DOHH2 (cell line): ENCODE results near the gene TBC1D16.

Experiments
- H3F3A ChIP-seq: fragments of 200-600 bp; sonication (generic), shearing (Covaris generic); 2 replicates; pipeline ENCODE4 v1.6.0; 2016; ENCODE audit warnings: antibody characterized with exemption, mild to moderate bottlenecking; ENCODE audit not compliant: control insufficient read depth, insufficient read depth
- H3K27ac ChIP-seq: fragments of 200-600 bp; sonication (generic); 2 replicates; pipeline ENCODE4 v1.5.1; 2014; ENCODE audit warnings: low read depth, mild to moderate bottlenecking, low read length, moderate library complexity
- H3K27me3 ChIP-seq: fragments of 200-600 bp; sonication (generic); 2 replicates; pipeline ENCODE4 v1.6.1; 2014; ENCODE audit warnings: mild to moderate bottlenecking, low read length, mixed read lengths; ENCODE audit not compliant: control insufficient read depth
- H3K36me3 ChIP-seq: fragments of 200-600 bp; sonication (generic); 2 replicates; pipeline ENCODE4 v1.6.1; 2014; ENCODE audit warnings: mild to moderate bottlenecking, low read length, moderate library complexity, mixed read lengths; ENCODE audit not compliant: control insufficient read depth
- H3K4me1 ChIP-seq: fragments of 200-600 bp; sonication (generic); 2 replicates; pipeline ENCODE4 v1.6.1; 2014; ENCODE audit warnings: mild to moderate bottlenecking, low read length, mixed read lengths; ENCODE audit not compliant: control insufficient read depth
- H3K4me2 ChIP-seq: fragments of 200-600 bp; sonication (generic); 2 replicates; pipeline ENCODE4 v1.6.0; 2014; ENCODE audit warnings: mild to moderate bottlenecking, low read length, moderate library complexity
- H3K4me3 ChIP-seq: fragments of 200-600 bp; sonication (generic); 2 replicates; pipeline ENCODE4 v1.5.1; 2014; ENCODE audit warnings: mild to moderate bottlenecking, low read length, mixed read lengths
- H3K79me2 ChIP-seq: fragments of 200-600 bp; sonication (generic); 2 replicates; pipeline ENCODE4 v1.6.1; 2014; ENCODE audit warnings: mild to moderate bottlenecking, low read length, mixed read lengths; ENCODE audit not compliant: control insufficient read depth
- H3K9me2 ChIP-seq: fragments of 200-600 bp; sonication (generic); replicated peaks from 2 replicates; pipeline ENCODE4 v1.6.1; 2014; ENCODE audit warnings: mild to moderate bottlenecking, low read length, mixed read lengths; ENCODE audit not compliant: control insufficient read depth
- H3K9me3 ChIP-seq: fragments of 200-600 bp; sonication (generic); 2 replicates; pipeline ENCODE4 v1.6.1; 2014; ENCODE audit warnings: antibody characterized with exemption, low read length, mixed read lengths; ENCODE audit not compliant: control insufficient read depth, insufficient read depth
- H4K20me1 ChIP-seq: fragments of 200-600 bp; sonication (generic); 2 replicates; pipeline ENCODE4 v1.6.0; 2014; ENCODE audit warnings: low read depth, mild to moderate bottlenecking, antibody characterized with exemption, low read length, moderate library complexity; ENCODE audit not compliant: control insufficient read depth, insufficient read depth
- EZH2phosphoT487 ChIP-seq: fragments of 200-600 bp; sonication (generic); IDR thresholded peaks from 2 replicates; pipeline ENCODE4 v1.6.1; 2017; ENCODE audit warnings: borderline replicate concordance, mild to moderate bottlenecking, antibody characterized with exemption, low read length, moderate library complexity, mixed read lengths
- TF ChIP-seq, protein P1 (sequence below): fragments of 200-600 bp; sonication (generic); IDR thresholded peaks from one replicate; pipeline ENCODE4 v1.5.1; 2014; ENCODE audit warnings: antibody characterized with exemption, mild to moderate bottlenecking, low read depth, low read length; ENCODE audit not compliant: poor library complexity, severe bottlenecking

Gene TBC1D16

DNA sequence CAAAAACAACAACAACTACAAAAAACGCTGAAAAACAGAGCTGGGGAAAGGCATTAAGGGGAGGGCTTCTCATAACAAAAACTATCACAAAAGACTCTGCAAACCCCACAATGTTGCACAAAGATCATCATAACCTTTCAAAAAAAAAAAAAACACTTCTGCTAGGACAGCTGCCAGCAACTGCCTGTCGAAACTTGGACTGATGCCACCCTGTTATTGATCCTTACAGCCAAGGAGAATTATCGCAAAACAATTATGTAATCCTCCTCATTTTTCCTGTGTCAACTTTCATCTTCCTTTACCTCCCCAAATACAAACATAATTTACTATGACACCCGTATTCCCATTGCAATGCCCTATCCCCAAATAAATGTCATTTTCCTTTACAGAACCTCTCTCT, 10.0 kb upstream of the TBC1D16 start:
- no peaks in the 10 kb centered on the region for H3F3A ChIP-seq
- no peaks in the 10 kb centered on the region for H3K36me3 ChIP-seq
- no peak overlapping the region for H3K4me2 ChIP-seq
- H4K20me1 ChIP-seq = no peaks in the 10 kb centered on the region
- H3K27me3 ChIP-seq = 0 out of 2 replicates have a peak, but pooled peaks cover 2% of the 10 kb centered on the region
- H3K27ac ChIP-seq = no peak overlapping the region
- H3K9me3 ChIP-seq = no peaks in the 10 kb centered on the region
- TF ChIP-seq, protein P1, sequence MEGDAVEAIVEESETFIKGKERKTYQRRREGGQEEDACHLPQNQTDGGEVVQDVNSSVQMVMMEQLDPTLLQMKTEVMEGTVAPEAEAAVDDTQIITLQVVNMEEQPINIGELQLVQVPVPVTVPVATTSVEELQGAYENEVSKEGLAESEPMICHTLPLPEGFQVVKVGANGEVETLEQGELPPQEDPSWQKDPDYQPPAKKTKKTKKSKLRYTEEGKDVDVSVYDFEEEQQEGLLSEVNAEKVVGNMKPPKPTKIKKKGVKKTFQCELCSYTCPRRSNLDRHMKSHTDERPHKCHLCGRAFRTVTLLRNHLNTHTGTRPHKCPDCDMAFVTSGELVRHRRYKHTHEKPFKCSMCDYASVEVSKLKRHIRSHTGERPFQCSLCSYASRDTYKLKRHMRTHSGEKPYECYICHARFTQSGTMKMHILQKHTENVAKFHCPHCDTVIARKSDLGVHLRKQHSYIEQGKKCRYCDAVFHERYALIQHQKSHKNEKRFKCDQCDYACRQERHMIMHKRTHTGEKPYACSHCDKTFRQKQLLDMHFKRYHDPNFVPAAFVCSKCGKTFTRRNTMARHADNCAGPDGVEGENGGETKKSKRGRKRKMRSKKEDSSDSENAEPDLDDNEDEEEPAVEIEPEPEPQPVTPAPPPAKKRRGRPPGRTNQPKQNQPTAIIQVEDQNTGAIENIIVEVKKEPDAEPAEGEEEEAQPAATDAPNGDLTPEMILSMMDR = no peak
- no peak for TF ChIP-seq EZH2phosphoT487
- no peaks in the 10 kb centered on the region for H3K79me2 ChIP-seq
- H3K4me3 ChIP-seq = no peak overlapping the region
- no peaks in the 10 kb centered on the region for H3K9me2 ChIP-seq
- H3K4me1 ChIP-seq = no peaks in the 10 kb centered on the region

DNA sequence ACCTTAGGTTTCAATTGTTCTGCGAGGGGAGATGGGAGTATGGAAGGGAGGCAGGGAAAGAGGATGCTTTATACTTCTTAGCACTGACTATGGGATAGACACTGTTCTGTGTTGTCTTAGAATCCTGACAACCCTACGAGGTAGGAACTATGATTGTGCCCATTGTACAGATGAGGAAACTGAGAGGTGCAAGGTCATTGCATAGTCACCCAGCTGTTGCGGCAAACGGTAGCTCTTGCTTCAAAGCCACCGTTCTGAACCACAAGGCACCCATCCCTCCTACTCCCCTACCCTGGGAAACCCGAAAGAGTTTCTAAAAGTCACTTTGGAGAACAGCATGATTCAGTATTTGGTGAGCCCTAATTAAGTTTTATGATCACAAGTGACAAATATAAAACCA, 8.3 kb upstream of the TBC1D16 start:
- Histone ChIP-seq H3K36me3 (no peaks in the 10 kb centered on the region), H3K9me3 (no peaks in the 10 kb centered on the region), H3K4me1 (no peaks in the 10 kb centered on the region), H3K27me3 (0 out of 2 replicates have a peak, but pooled peaks cover 2% of the 10 kb centered on the region), H3K4me3 (no peak overlapping the region), H3K4me2 (no peak overlapping the region), H3K27ac (no peak overlapping the region), H3F3A (no peaks in the 10 kb centered on the region), H4K20me1 (no peaks in the 10 kb centered on the region), H3K79me2 (no peaks in the 10 kb centered on the region), H3K9me2 (no peaks in the 10 kb centered on the region)
- TF ChIP-seq, protein P1 = no peak
- TF ChIP-seq EZH2phosphoT487 = no peak

DNA sequence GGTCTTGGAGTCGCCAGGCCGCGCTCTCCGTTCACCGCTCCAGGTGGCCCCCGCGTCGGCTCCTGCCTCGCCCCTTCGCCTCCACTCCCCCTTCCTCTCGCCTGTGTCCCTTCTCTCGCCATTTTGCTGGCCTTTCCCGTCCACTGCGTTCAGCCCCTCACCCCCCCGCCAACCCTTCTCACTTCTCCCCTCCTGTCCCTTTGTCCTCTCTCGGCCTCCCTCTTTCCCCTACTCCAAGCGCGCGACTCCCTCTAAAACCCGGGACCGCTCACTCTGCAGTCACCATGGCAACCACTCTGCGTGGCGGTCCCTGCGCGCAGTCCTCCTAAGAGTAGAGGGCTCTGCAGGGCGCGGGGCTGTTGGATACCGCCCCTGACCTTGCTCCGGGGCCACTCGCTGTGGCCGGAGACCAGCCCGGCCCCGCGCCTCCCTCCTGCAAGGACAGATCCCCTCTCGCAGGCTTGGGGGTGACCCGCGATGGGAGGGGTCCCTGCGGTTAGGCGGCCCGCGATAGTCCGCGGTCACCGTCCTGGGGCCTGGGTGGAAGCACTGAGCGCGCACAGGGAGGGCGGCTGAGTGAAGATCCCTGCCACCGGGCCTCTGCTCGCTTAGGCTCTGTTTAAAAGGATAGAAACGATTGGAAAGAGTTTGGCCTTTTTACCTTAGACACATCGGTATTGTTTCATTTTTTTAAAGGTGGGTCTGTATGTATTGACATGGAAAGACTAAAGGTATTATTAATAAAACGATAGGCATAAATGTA, 1.2 kb upstream of the TBC1D16 start:
- peaks cover 11% of the 10 kb centered on the region for H3K4me1 ChIP-seq
- no peak overlapping the region for H3K27ac ChIP-seq
- H3K4me3 ChIP-seq = peak overlapping the region; percentile 73
- H3K27me3 ChIP-seq = peaks cover 38% of the 10 kb centered on the region
- no peak for TF ChIP-seq EZH2phosphoT487
- TF ChIP-seq, protein P1 = no peak
- H3F3A ChIP-seq = no peaks in the 10 kb centered on the region
- no peaks in the 10 kb centered on the region for H3K9me3 ChIP-seq
- no peaks in the 10 kb centered on the region for H4K20me1 ChIP-seq
- no peaks in the 10 kb centered on the region for H3K36me3 ChIP-seq
- no peaks in the 10 kb centered on the region for H3K9me2 ChIP-seq
- peak overlapping the region; percentile 86 for H3K4me2 ChIP-seq
- H3K79me2 ChIP-seq = no peaks in the 10 kb centered on the region
